Right renal cortex interstitium (tissue), 3 donors: Measurements from ENCODE around the gene PSMB2. TPM values are rescaled to one million over a fixed set of nuclear protein-coding genes. Genes with fewer than 3 reads are reported as not detected.
"Not testable (repeated sequence)": the region's sequence is repeated elsewhere in the genome, so short reads cannot be mapped to it uniquely, and the experiment has no call there.

ENCODE experiments used
- DNase-seq, 3 donors: peaks; one replicate each; pipeline ENCODE4 v3.0.0-alpha.2; 2013; ENCODE audit warnings: low read depth in 3 of 3, low spot score in 2 of 3
- polyA plus RNA-seq, 3 donors: library from polyadenylated mRNA; unstranded; fragments of 120-200 nt; gene quantifications; one replicate each; pipeline ENCODE4 v1.2.1, GENCODE V29; 2013; ENCODE audit not compliant: insufficient read length in 3 of 3

PSMB2 gene
- 10 to 100 TPM; 79.5 to 83.9 (median 82.0) TPM for polyA plus RNA-seq

DNA sequence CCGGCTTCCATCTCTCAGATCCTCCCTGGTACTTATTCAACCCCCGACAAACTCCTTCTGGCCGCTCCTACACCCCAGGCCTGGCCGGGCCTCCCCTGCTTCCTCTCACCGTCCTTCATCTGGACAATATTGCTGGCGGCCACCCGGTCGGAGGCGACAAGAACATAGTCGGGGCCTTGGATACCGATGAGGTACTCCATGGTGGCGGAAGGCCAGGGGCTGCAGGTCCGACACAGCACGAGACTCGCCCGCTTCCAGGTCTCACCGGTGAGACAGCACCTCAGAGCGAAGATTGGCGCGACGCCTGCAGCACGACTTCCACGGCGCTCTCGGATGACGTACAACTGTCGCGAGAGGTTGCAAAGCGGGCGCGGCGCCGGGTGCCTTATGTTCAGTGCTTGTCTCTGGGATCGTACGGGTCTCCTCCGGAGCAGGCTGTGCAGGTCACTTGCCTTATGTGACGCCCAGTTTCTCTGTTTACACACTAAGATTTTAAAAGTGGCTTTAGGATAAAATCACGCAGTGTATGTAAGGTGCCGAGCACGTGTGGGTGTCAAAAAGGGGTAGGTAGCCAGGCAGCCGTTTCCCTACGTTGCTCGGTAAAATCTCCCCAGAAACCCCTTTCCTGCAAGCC, at the start of gene PSMB2:
Gene PSMB2, minus strand, starts transcription at position 294 of the 634 bp plus-strand sequence. Its CDS starts 94 bp downstream, at position 200.
- peak; percentile 91 to 96 (median 96) for DNase-seq

DNA sequence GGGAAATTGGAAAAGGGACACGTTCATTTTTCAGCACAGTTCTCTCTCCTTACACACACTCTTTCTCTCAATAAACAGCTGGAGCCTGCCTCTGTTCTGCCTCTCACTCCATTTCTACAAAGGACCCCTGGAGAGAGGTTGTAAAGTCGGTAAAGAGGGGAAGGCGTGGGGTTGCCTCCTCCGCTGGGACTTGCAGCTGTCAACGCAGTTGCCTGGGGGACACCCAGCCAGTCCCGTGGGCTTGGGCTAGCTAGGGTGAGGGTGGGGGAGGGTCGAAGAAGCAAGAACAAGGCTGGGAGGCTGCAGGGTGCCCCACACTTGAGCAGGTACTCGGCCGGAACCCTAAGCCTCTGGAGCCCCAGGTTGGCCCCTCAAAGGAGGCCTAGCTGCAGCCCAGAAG, 49.8 kb upstream of the PSMB2 start:
- no peak for DNase-seq

DNA sequence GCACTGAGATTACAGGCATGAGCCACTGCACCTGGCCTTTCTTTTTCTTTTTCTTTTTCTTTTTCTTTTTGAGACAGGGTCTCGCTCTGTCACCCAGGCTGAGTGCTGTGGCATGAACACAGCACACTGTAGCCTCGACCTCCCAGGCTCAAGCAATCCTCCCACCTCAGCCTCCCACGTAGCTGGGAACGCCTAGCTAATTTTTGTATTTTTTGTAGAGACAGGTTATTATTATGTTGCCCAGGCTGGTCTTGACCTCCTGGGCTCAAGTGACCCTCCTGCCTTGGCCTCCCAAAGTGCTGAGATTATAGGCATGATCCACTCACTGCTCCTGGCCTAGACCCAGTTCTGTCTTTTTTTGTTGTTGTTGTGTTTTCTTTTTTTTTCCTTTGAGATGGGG, 48.8 kb upstream of the PSMB2 start:
- DNase-seq = not testable (repeated sequence)

DNA sequence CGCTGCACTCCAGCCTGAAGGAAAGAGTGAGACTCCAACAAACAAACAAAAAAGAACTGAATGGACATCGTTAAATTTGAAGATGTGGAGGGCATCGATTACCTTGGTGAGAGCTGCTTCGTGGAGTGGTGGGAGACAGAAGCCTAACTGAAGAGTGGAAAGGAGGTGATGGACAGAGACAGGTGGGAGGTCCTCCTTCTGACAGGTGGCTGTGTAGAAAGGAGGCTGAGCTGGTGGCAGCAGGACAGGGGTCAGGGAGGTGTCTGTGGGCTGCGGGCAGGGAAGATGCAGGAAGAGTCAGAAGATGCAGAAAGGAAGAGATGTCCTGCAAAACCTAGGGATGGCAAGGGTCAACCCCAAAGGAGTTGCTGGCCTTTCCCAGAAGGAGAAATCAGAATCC, 46.8 kb upstream of the PSMB2 start:
- DNase-seq = no peak

DNA sequence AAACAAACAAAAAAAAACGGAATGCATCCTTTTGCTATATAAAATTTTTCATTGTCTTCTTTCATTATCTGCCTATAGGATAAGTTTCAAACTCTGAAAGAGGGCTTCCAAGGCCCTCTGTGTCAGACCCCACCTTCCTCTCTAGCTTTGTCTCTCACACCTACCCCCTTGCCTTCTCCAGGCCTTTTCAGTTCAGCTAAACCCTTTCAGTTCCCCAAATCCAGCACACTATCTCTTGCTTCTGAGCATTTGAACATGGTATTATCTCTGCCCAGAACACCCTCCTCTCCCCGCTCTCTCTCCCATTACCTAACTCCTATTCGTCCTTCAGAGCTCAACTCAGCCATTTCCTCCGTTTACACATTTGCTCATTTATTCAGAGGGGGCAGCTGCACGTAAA, 41.7 kb upstream of the PSMB2 start:
- DNase-seq = no peak

DNA sequence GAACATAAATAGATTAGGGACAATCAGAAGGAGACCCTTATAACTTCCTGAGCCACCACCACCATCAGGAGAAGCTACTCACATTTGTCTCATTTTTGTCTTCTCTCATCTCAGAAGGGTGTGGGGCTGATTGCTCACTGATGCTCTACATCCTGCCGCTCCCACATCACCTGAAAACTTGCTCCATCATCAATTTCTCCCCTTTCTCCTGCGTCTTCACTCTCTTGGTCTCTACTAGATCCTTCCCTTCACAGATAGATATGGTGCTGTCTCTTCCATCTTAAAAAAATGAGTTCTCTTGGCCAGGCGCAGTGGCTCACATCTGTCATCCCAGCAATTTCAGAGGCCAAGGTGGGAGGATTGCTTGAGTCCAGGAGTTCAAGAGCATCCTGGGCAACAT, 38.9 kb upstream of the PSMB2 start:
- DNase-seq = no peak

DNA sequence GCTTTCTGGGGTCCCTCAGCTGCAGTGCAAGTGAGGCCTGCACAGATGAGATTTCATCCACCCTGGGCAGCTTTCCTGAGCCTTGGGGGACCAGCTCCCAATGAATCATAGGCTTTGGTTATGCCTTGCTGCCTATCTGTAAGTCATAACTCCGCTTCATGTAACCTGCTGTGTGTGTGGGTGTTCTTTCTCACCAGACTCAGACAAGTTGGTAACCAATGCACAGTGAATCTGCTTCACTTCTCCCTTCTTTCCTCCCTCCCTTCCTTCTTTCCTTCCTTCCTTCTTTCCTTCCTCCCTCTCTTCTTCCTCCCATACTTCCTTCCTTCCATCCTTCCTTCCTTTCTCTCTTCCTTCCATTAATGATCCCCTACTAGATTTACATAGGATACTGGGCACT, 34.4 kb upstream of the PSMB2 start:
- DNase-seq = no peak

DNA sequence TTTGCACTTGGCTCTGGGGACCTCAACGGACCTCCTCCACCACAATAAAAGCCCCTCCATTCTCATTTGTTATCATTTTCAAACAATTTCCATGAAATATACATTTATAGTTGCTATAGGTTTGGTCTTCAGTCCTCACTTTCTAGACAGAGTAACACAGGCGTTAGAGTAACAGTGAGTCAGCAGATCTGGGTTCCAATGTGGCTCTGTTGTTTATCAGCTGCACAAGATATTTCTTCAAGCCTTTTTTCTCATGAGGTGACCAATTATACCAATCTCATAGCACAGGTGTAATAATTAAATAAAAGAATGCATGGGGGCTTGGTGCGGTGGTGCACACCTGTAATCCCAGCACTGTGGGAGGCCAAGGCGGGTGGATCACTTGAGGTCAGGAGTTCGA, 32.8 kb upstream of the PSMB2 start:
- DNase-seq = no peak

DNA sequence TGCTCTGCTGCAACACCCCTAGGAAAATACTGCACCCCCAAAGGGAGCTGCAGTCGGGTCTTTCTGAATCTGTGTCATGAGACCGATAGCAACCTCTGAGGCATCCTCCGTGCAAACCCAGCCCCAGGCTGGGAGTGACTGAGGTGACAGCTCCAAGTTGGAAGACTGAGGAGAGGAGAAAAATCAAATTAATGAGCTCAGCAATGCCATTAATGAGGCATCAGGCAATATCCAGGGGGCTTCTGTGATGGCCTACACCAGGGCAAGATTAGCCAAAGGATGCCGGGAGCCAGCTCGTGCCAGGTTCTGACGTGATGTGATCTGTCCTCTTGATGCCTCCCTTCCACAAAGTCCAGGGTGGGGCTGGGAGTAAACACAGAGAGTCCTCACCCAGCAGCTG, 30.8 kb upstream of the PSMB2 start:
- no peak for DNase-seq

DNA sequence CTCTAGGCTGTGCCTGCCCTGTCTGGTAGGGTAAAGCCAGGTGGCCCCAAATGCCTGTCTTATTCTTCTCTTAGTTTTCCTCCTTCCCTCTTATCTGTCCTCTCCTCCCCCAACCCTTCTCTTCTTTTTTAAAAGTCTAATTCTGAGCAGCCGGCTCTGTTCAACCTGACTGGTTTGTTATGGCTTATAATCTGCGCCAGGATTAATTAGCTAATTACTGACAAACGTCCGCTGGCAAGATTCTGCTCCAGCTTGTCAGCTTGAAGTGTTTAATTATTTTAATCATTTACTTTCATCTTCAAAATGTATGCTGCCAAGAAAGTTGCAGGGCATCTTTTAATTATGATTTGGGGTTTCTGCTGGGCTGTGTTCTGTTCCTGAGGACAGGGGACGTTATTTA, 27.2 kb upstream of the PSMB2 start:
- DNase-seq = no peak

DNA sequence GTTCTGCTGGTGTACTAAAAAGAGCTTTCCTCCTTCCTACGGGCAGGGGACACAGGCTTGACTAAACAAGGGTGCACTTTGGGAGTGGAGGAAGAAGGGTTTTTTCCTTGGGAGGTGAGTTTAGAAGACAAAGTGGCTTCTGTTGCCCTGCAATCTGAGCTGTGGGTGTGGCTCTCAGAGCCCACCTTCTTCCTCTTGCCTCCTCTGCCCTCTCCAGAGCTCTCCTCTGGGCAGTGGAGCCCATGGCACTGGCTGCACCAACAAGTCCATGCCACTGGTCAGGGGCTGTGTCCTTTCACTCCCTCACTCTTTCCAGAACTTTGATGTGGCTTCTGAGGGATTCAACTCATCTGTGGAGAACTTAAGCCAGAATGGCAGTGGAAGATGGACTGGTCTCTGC, 25.6 kb upstream of the PSMB2 start:
- DNase-seq = no peak

DNA sequence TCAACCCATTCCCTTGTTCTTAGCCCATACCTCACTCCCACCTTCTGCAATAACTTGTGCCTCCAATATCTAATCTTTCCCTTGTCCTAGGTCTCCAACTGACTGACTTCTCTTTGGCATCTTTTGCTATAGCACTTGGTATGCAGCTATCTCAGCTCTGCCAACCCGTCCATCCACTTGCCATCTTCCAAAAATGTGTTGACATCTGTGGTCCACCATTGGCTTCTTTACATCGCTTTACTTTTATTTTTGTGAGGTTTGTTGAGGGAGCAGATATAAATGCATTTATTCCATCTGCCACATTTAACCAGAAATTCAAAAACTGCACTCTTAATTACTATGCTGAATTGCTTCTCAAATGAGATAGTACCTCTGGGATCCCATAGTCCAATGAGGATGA, 24.9 kb upstream of the PSMB2 start:
- no peak for DNase-seq

DNA sequence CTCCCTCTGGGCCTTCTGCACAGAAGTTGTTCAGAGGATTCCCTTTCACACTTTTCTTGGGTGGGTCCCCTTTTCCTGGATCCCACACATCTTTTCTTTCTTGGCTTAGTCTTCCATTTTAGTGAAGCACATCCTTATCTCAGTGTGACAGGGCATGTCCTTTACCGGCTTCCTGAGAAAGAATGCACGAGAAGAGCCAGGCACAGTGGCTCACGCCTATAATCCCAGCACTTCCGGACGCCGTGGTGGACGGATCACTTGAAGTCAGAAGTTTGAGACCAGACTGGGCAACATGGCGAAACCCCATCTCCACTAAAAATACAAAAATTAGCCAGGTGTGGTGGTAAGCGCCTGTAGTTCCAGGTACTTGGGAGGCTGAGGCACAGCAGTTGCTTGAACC, 22.1 kb upstream of the PSMB2 start:
- no peak for DNase-seq

DNA sequence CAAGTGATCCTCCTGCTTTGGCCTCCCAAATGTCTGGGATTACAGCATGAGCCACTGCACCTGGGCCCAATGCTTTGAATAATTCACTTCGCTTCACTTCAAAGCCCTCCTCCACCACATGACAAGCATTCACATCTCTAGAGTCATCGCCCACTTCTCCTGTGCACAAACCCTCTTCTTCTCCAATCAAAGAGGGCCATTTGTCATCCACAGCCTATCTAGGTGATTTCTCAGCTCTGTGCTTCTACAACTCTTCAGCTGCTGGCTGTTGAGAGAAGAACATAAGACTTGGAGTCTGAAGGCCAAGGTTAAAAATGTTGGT, 20.1 kb upstream of the PSMB2 start:
- no peak for DNase-seq

DNA sequence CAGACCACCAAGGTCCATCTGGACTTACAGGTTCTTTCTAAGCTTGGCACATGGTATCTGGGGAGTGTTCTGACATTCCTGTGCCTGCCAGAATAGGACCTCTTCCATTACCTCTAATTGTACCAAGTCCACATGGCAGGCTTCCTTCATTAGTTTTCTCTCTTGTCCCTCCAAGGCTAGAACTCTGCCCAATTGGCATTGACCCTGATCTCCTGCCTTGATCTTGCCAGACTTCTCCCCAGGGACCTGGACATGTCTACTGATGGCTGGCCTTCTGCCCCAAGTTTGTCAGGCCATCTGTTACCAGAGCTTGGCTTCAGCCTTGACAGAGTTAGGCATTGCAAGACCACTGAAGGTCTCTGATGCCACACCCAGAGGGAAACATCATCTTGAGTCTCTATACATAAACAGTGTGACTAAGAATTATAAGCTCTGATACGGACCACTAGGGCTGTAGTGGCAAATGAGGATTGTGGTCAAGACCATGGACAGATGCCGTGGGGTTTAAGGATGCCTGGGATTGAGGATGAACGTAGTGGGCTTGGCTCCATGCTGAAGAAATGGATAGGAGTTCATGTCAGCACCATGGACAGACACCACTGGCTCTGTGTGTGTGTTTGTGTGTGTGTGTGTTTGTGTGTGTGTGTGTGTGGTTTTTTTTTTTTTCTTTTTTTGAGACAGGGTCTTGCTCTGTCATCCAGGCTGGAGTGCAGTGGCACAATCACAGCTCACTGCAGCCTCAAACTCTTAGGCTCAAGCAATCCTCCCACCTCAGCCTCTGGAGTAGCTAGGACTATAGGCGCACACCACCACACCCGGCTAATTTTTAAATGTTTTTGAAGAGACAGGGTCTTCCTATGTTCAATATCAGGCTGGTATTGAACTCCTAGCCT, 19.5 kb upstream of the PSMB2 start:
- DNase-seq = peak; percentile 25 to 52 (median 42)

DNA sequence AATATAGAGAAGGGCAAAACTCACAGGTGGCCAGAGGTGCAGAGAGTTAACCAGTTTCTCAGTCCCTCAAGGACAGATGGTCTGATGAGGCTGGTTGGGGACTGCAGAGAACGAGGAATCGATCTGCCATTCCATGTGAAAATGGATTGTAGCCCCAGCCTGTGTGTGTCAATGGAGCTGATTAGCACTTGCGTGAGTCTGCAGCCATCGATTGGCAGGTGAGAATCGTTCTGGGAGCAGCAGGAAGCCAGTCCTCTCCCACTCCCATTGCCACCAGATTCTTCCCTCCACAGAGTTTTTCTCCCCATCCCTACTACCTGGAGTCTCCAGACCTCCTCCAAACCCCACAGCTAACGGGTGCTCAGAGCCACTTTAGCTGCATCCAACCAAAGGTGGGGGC, 18.3 kb upstream of the PSMB2 start:
- DNase-seq = no peak

DNA sequence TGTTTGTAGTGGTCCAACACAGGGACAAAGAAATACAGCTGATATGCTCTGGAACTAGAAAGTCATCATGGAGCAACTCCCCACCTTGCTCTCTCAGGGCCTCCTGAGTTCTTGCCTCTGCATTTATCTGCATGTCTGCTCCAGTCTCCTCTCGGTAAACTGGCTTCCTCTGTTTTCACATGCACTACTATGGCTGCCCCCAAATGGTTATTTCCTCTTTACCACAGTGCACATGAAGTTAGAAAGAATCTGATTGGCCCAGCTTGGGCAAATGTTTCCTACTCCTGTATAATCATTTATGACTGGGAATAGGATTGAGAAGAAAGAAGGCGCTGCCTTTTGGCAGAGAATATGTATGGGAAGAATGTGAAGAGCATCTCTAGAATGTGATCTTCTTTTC, 16.5 kb upstream of the PSMB2 start:
- no peak for DNase-seq

DNA sequence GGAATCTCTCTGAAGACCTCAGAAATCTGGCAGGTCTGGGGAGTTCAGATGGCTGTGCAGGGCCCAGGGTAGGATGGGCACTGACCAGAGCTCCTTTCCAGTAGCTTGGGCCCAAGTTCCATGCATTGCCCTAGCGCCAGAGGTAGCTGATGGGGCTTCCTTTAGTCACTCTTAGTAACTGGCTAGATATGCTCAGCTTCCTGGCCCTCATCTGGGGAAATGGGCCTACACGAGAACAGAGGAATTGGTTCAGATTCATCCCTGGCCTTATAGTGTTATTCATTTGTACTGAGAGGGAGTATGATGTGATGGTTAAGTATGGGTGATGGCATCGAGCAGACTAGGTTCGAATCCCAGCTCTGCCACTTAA, 15.5 kb upstream of the PSMB2 start:
- no peak for DNase-seq

DNA sequence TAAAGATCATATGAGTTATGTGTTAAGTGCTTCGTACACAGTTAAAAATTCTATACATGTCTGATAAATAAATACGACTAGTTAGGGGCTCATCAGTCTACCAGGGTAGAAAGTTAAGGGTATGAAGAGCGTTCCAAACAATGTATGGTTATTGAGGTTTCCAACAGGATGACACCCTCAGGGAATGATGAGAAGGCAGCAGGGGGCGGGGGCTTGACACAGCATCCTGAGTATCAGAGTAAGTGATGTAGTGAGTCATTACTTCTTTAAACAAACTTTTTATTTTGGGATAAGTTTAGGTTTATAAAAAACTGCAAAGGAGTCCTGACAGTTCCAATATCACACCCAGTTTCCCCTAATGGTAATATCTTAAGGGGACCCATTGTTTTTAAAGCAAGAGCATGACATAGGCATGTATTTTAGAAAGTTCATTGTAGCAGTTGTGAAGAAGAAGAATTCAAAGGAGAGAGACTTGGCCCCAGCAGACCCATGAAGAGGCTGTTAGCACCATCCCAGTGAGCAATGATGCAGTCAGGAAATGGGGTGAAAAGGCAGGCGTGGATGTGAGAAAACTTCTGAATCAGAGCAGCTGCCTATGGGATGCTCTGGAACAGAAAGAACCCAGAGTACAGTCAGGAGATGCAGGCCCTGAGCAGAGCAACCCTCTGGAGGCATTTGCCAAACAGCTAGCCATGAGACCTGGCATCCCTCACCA, 15.0 kb upstream of the PSMB2 start:
- DNase-seq = no peak

DNA sequence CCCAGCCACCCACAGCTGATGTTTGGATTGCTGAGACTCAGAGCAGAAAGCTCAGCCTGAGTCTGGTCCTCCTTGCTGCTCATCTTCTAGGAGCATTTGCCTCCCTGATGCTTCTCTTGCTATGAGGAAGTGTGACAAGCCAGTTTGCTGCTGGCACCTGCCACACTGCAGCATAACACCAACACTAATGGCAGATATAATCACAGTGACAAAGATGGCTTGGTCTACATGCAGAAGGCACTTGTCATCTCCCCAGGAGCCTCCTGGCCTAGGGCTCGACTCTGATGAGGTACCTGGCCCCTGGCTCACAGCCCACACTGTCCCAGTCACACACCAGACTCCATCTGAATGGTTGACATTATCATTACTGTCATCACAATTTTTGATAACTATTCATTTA, 13.9 kb upstream of the PSMB2 start:
- DNase-seq = no peak

DNA sequence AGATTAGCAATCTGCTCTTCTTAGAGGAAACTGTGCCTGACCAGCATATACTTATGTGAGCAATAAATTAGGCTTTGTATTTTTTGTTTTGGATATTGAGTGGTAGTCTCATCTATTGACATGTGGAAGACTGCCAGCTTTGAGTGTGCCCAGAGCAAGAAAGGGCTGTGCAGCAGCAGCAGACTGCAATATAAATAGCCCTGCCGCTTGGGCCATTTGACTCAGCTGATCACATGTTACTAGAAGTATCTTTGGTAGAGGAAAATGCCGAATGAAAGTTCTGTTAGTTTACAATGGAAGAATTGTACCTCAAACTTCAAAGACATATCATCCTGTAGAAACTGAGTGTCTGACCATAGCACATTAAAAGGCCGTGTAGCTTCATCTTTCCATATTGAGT, 9.1 kb upstream of the PSMB2 start:
- DNase-seq = no peak

DNA sequence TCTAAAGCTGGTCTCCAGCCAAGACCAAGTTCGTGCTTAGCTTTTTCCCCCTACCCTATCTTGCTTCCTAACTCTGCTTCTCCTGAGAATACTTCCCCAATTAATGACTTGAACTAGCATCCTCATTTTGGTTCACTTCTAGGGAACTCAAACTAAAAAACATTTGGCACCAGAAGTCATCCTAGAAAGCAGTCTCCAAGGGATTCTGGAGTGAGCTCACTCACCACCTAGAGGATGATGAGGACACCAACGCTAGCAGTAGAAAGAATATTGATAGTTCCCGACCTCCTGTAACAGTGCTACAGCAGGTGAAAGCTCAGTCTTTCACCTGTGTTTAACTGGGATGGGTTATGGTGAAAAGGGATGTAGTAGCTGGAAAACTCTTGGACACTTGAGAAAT, 4.7 kb upstream of the PSMB2 start:
- DNase-seq = no peak
